Endothelial cell of umbilical vein (primary cell): ENCODE measurements around the gene SH3D19. TPM values are rescaled to one million over a fixed set of nuclear protein-coding genes. Genes with fewer than 3 reads are reported as not detected.

Experiments
- BruUV-seq: library from RNA; stranded (reverse); fragments of 400-500 nt; replicated peaks from 2 replicates; lab custom pipeline; 2021; lab: Mats Ljungman, UMichigan
- CTCF ChIA-PET: fragments of 300-600, 350-600 bp; sonication (Branson Sonifier 250); formaldehyde crosslinking; loops from one replicate; lab custom pipeline; 2021; ENCODE audit warnings: antibody characterized with exemption, inconsistent platforms; lab: Charles Lee
- POLR2A ChIA-PET: fragments of 300-600, 350-600 bp; sonication (Branson Sonifier 250); formaldehyde crosslinking; loops from one replicate; lab custom pipeline; 2021; ENCODE audit warnings: antibody characterized with exemption, inconsistent platforms; lab: Charles Lee
- DNase-seq: peaks from one replicate; pipeline ENCODE4 v3.0.0-alpha.2; 2011; ENCODE audit warnings: low read depth, low spot score
- FAIRE-seq: peaks from 2 replicates; lab custom pipeline; 2011; peaks lifted over from hg19 to GRCh38; lab: Jason Lieb, UNC
- H2AFZ ChIP-seq: 2 replicates; pipeline ENCODE4 v1.6.0; 2012; ENCODE audit warnings: low read depth, low read length, control low read depth, inconsistent platforms
- H3K27ac ChIP-seq: 2 replicates; pipeline ENCODE4 v1.5.1; 2011; ENCODE audit warnings: low read depth, mild to moderate bottlenecking, control low read depth, low read length, moderate library complexity; ENCODE audit not compliant: insufficient read depth
- H3K27me3 ChIP-seq, 2 experiments: 2 replicates each; pipeline versions ENCODE4 v1.6.0 to v1.6.1; 2011; ENCODE audit warnings: low read length in 2 of 2, mixed read lengths in 1 of 2; ENCODE audit not compliant: control insufficient read depth in 2 of 2, insufficient read depth in 2 of 2
- H3K36me3 ChIP-seq, 2 experiments: 2 replicates in 1 of 2; 3 replicates in 1 of 2; pipeline ENCODE4 v1.5.1; 2011; ENCODE audit warnings: low read length in 2 of 2, mild to moderate bottlenecking in 1 of 2, moderate library complexity in 1 of 2; ENCODE audit not compliant: control insufficient read depth in 2 of 2, insufficient read depth in 2 of 2; ENCODE audit errors: extremely low read depth in 1 of 2
- H3K4me1 ChIP-seq: 3 replicates; pipeline ENCODE4 v1.5.1; 2011; ENCODE audit warnings: mild to moderate bottlenecking, low read length; ENCODE audit not compliant: control insufficient read depth, insufficient read depth; ENCODE audit errors: extremely low read depth
- H3K4me2 ChIP-seq: 2 replicates; pipeline ENCODE4 v1.6.1; 2011; ENCODE audit warnings: low read length, control low read depth, mixed read lengths; ENCODE audit not compliant: insufficient read depth
- H3K4me3 ChIP-seq, 3 experiments: fragments of 200-600 bp in 1 of 3; sonication (generic), shearing (Covaris generic) in 1 of 3; replicated peaks in 1 of 3; 2 replicates each; pipeline ENCODE4 v1.5.1; 2011 to 2016; ENCODE audit warnings: control low read depth in 3 of 3, low read length in 3 of 3, mild to moderate bottlenecking in 2 of 3, inconsistent platforms in 1 of 3, low read depth in 1 of 3, moderate library complexity in 1 of 3; ENCODE audit not compliant: insufficient read depth in 1 of 3
- H3K79me2 ChIP-seq: 2 replicates; pipeline ENCODE4 v1.6.0; 2012; ENCODE audit warnings: low read length, inconsistent platforms; ENCODE audit not compliant: control insufficient read depth, insufficient read depth
- H3K9ac ChIP-seq: replicated peaks from 2 replicates; pipeline ENCODE3; 2011; ENCODE audit warnings: low read length, control low read depth; ENCODE audit not compliant: insufficient read depth; ENCODE audit errors: extremely low read depth
- H3K9me1 ChIP-seq: replicated peaks from 3 replicates; pipeline ENCODE4 v1.6.0; 2011; ENCODE audit warnings: mild to moderate bottlenecking, low read length; ENCODE audit not compliant: control insufficient read depth, insufficient read depth; ENCODE audit errors: extremely low read depth
- H3K9me3 ChIP-seq: replicated peaks from 2 replicates; pipeline ENCODE4 v1.5.1; 2012; ENCODE audit warnings: low read length, inconsistent platforms; ENCODE audit not compliant: control insufficient read depth, insufficient read depth
- H4K20me1 ChIP-seq: replicated peaks from 2 replicates; pipeline ENCODE3; 2011; ENCODE audit warnings: mild to moderate bottlenecking, low read length; ENCODE audit not compliant: control insufficient read depth, insufficient read depth; ENCODE audit errors: extremely low read depth
- EZH2 ChIP-seq: IDR thresholded peaks from 2 replicates; pipeline ENCODE4 v1.6.1; 2012; ENCODE audit warnings: borderline replicate concordance, low read depth, mild to moderate bottlenecking, moderate library complexity, low read length, inconsistent platforms; ENCODE audit not compliant: severe bottlenecking
- FOS ChIP-seq: IDR thresholded peaks from 2 replicates; pipeline ENCODE4 v1.6.1; 2011; ENCODE audit warnings: mild to moderate bottlenecking, low read length, moderate library complexity, borderline replicate concordance; ENCODE audit not compliant: insufficient read depth
- GATA2 ChIP-seq: IDR thresholded peaks from 2 replicates; pipeline ENCODE4 v1.7.0; 2011; ENCODE audit warnings: low read depth, mild to moderate bottlenecking, moderate library complexity, mixed read lengths, low read length; ENCODE audit not compliant: insufficient read length, insufficient read depth
- JUN ChIP-seq: IDR thresholded peaks from 2 replicates; pipeline ENCODE4 v1.6.1; 2011; ENCODE audit warnings: borderline replicate concordance, low read depth; ENCODE audit not compliant: insufficient read length, insufficient read depth
- MYC ChIP-seq: IDR thresholded peaks from one replicate; pipeline ENCODE4 v1.6.1; 2011; ENCODE audit warnings: mild to moderate bottlenecking, low read depth, low read length
- POLR2A ChIP-seq: IDR thresholded peaks from 2 replicates; pipeline ENCODE4 v1.6.1; 2012; ENCODE audit warnings: low read depth, mild to moderate bottlenecking, control low read depth, low read length
- POLR2AphosphoS5 ChIP-seq: IDR thresholded peaks from 2 replicates; pipeline ENCODE4 v1.6.1; 2012; ENCODE audit warnings: low read depth, mild to moderate bottlenecking, control low read depth, low read length, moderate library complexity; ENCODE audit not compliant: insufficient read depth
- dilution Hi-C: fragments of 300-500 bp; cut with MboI; formaldehyde crosslinking; loops from one replicate; pipeline ENCODE4 v1.15.0; 2019; ENCODE audit warnings: low sequenced_read_pairs; ENCODE audit not compliant: extremely low pct_ligation_motif_present
- intact Hi-C: fragments of 100-400 bp; cut with micrococcal nuclease; formaldehyde crosslinking; loops from one replicate; pipeline ENCODE4 v1.10.0; 2022
- polyA plus RNA-seq, 4 experiments: library from polyadenylated mRNA; depleted of rRNA in 3 of 4; stranded (reverse) in 3 of 4; unstranded in 1 of 4; fragments of >200 nt; gene quantifications; 2 replicates each; pipeline versions ENCODE4 v1.2.1 to v1.2.3, GENCODE V29; 2011 to 2012; ENCODE audit warnings: missing spikeins in 1 of 4
- total RNA-seq: library from RNA; stranded (reverse); gene quantifications from 2 replicates; pipeline ENCODE4 v1.2.3, GENCODE V29; 2021
- TF ChIP-seq, protein P1 (sequence below), 2 donors: IDR thresholded peaks; 1 replicate in 1 of 2; 2 replicates in 1 of 2; pipeline ENCODE4 v1.5.1; 2011; ENCODE audit warnings: low read length in 2 of 2, mild to moderate bottlenecking in 2 of 2, moderate library complexity in 2 of 2, control low read depth in 1 of 2, inconsistent platforms in 1 of 2, low read depth in 1 of 2; ENCODE audit not compliant: insufficient read depth in 1 of 2; ENCODE audit errors: extremely low read depth in 1 of 2
- TF ChIP-seq, protein P2 (sequence below): IDR thresholded peaks from 2 replicates; pipeline ENCODE4 v1.6.1; 2011; ENCODE audit not compliant: insufficient read depth, insufficient read length

Gene SH3D19
- total and polyA plus RNA-seq, 2 donors (not counting 3 experiments of a cell fraction or from before 2014, with no cell fraction given), result 37.5 to 92.8 TPM

DNA sequence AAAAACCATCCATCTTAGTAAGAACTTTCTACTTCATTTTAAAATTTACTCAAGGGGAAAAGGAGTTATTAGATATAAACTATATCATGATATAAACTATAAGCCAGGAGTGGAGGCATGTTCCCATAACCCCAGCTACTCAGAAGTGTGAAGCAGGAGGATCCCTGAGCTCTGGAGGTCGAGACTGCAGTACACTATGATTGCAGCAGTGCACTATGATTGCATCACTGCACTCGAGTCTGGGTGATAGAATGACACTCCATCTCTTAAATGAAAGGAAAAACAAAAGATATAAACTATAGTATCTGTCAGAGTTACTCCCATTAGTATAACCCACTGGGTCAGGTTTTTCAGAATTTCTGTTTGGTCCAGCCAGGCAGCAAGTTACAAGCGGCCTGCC is 178.4 kb downstream of the SH3D19 start:
- TF ChIP-seq GATA2, result no peak
- no peak for TF ChIP-seq MYC
- TF ChIP-seq EZH2, result no peak
- TF ChIP-seq JUN, result no peak
- no peak for TF ChIP-seq POLR2AphosphoS5
- TF ChIP-seq FOS, result no peak
- TF ChIP-seq, protein P1, sequence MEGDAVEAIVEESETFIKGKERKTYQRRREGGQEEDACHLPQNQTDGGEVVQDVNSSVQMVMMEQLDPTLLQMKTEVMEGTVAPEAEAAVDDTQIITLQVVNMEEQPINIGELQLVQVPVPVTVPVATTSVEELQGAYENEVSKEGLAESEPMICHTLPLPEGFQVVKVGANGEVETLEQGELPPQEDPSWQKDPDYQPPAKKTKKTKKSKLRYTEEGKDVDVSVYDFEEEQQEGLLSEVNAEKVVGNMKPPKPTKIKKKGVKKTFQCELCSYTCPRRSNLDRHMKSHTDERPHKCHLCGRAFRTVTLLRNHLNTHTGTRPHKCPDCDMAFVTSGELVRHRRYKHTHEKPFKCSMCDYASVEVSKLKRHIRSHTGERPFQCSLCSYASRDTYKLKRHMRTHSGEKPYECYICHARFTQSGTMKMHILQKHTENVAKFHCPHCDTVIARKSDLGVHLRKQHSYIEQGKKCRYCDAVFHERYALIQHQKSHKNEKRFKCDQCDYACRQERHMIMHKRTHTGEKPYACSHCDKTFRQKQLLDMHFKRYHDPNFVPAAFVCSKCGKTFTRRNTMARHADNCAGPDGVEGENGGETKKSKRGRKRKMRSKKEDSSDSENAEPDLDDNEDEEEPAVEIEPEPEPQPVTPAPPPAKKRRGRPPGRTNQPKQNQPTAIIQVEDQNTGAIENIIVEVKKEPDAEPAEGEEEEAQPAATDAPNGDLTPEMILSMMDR (IDR thresholded peaks at IDR 0.05; ENCODE audit: extremely low read depth in 1 of 2, insufficient read depth in 1 of 2, low read depth in 1 of 2, low read length in 2 of 2), result no peak
- TF ChIP-seq, protein P2, sequence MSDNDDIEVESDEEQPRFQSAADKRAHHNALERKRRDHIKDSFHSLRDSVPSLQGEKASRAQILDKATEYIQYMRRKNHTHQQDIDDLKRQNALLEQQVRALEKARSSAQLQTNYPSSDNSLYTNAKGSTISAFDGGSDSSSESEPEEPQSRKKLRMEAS, result no peak
- TF ChIP-seq POLR2A, result no peak
- Histone ChIP-seq H3K4me3 (no peak overlapping the region), H3K27ac (no peak overlapping the region), H4K20me1 (no peaks in the 10 kb centered on the region), H3K9me1 (no peaks in the 10 kb centered on the region), H3K79me2 (no peaks in the 10 kb centered on the region), H3K36me3 (peaks cover 12 to 20% of the 10 kb centered on the region in 2 experiments), H3K27me3 (no peaks in the 10 kb centered on the region), H3K9ac (no peak overlapping the region), H2AFZ (no peak overlapping the region), H3K9me3 (no peaks in the 10 kb centered on the region), H3K4me1 (no peaks in the 10 kb centered on the region), H3K4me2 (no peak overlapping the region)
- dilution Hi-C loops, result no loop called here
- no peak for DNase-seq
- POLR2A ChIA-PET, result no interaction called here
- no peak for FAIRE-seq
- CTCF ChIA-PET, result interaction anchor here (1.7 kb wide), 1 partner anchor 216 kb away, joined by 4 read pairs; no protein-coding TSS in a partner anchor
- no TSS peak for BruUV-seq
- intact Hi-C loops, result no loop called here
